Liver (tissue), 3 donors: ENCODE results near the gene USP43.

Source experiments
- EGR1 ChIP-seq, 2 donors: IDR thresholded peaks; 2 replicates each; pipeline ENCODE4 v1.6.1; 2016 to 2018; ENCODE audit warnings: antibody characterized with exemption in 2 of 2, low read depth in 2 of 2
- RAD21 ChIP-seq, 2 donors: IDR thresholded peaks; 2 replicates each; pipeline ENCODE4 v1.6.1; 2016; ENCODE audit warnings: antibody characterized with exemption in 2 of 2, mild to moderate bottlenecking in 2 of 2
- YY1 ChIP-seq: IDR thresholded peaks from 2 replicates; pipeline ENCODE4 v1.6.1; 2016; ENCODE audit warnings: antibody characterized with exemption, mild to moderate bottlenecking
- TF ChIP-seq, protein P1 (sequence below): fragments of 150-350 bp; IDR thresholded peaks from 2 replicates; pipeline ENCODE4 v1.5.1; 2017; ENCODE audit warnings: improper control_type of control experiment, low read depth, low read length; ENCODE audit not compliant: missing input control
- TF ChIP-seq, protein P2 (sequence below): IDR thresholded peaks from 2 replicates; pipeline ENCODE4 v1.6.1; 2016; ENCODE audit warnings: antibody characterized with exemption
- TF ChIP-seq, protein P3 (sequence below): IDR thresholded peaks from 2 replicates; pipeline ENCODE4 v1.6.1; 2016; ENCODE audit warnings: antibody characterized with exemption
- TF ChIP-seq, protein P4 (sequence below): IDR thresholded peaks from 2 replicates; pipeline ENCODE4 v1.6.1; 2016; ENCODE audit warnings: antibody characterized with exemption
- donor health status: healthy.
- donor health status: healthy.

DNA sequence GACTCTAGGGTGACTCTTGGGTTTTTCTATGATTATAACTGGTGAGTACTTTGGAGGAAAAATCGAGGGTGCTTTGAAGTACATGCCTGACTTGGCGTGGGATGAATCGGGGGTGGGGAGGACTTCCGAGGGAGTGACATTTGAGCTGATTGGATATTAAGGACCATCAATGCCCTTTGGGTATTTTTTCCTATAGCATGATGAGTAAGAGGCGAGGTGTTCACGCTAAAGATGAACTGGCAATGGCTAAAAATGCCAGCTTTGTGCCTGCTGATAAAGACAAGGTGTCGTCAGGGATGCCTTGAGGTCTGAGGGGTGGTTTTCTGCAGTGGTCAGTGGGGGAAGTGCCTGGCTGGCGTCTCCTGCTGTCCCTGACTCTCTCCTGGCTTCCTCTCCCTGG lies 25.3 kb downstream of the USP43 start:
- TF ChIP-seq, protein P1, sequence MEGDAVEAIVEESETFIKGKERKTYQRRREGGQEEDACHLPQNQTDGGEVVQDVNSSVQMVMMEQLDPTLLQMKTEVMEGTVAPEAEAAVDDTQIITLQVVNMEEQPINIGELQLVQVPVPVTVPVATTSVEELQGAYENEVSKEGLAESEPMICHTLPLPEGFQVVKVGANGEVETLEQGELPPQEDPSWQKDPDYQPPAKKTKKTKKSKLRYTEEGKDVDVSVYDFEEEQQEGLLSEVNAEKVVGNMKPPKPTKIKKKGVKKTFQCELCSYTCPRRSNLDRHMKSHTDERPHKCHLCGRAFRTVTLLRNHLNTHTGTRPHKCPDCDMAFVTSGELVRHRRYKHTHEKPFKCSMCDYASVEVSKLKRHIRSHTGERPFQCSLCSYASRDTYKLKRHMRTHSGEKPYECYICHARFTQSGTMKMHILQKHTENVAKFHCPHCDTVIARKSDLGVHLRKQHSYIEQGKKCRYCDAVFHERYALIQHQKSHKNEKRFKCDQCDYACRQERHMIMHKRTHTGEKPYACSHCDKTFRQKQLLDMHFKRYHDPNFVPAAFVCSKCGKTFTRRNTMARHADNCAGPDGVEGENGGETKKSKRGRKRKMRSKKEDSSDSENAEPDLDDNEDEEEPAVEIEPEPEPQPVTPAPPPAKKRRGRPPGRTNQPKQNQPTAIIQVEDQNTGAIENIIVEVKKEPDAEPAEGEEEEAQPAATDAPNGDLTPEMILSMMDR: no peak
- TF ChIP-seq YY1 (no peak), RAD21 (IDR thresholded peaks at IDR 0.05) (no peak), EGR1 (IDR thresholded peaks at IDR 0.05; ENCODE audit: low read depth in 2 of 2) (no peak)
- TF ChIP-seq, protein P2, sequence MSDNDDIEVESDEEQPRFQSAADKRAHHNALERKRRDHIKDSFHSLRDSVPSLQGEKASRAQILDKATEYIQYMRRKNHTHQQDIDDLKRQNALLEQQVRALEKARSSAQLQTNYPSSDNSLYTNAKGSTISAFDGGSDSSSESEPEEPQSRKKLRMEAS: no peak
- TF ChIP-seq, protein P3, sequence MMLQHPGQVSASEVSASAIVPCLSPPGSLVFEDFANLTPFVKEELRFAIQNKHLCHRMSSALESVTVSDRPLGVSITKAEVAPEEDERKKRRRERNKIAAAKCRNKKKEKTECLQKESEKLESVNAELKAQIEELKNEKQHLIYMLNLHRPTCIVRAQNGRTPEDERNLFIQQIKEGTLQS: no peak
- TF ChIP-seq, protein P4, sequence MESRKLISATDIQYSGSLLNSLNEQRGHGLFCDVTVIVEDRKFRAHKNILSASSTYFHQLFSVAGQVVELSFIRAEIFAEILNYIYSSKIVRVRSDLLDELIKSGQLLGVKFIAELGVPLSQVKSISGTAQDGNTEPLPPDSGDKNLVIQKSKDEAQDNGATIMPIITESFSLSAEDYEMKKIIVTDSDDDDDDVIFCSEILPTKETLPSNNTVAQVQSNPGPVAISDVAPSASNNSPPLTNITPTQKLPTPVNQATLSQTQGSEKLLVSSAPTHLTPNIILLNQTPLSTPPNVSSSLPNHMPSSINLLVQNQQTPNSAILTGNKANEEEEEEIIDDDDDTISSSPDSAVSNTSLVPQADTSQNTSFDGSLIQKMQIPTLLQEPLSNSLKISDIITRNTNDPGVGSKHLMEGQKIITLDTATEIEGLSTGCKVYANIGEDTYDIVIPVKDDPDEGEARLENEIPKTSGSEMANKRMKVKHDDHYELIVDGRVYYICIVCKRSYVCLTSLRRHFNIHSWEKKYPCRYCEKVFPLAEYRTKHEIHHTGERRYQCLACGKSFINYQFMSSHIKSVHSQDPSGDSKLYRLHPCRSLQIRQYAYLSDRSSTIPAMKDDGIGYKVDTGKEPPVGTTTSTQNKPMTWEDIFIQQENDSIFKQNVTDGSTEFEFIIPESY: no peak
